ENCODE measurements around the gene PDZD2. TPM values are rescaled to one million over a fixed set of nuclear protein-coding genes. Genes with fewer than 3 reads are reported as not detected.

PDZD2 gene
- total RNA-seq, 1 donor from 2014 or later: 23.3 TPM

DNA sequence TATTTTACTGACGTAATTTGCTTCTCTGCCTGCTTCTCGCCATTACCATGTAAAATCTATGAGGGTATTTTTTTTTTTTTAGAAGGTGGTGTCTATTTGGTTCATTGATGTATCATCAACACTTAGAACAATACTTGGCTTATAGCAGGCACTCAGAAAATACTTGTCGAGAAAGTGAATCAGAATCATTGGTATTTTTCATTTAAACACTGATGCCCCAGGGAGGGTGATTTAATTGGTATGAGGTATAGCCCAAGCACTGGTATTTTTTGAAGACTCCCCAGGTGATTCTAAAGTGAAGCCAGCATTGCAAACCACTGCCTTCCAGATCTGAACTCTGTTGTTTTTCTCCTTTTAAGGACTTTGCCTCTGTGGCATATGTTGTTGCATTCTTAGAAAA is 16.6 kb downstream of the PDZD2 start:
- peaks cover 5% of the 10 kb centered on the region for H3K27me3 Mint-ChIP-seq (ENCODE audit: unreplicated experiment)
- no peak overlapping the region for H3K27ac Mint-ChIP-seq (ENCODE audit: unreplicated experiment)
- no peak overlapping the region for H3K4me3 Mint-ChIP-seq (ENCODE audit: unreplicated experiment)
- no peak for DNase-seq
- TF ChIP-seq, protein P1, sequence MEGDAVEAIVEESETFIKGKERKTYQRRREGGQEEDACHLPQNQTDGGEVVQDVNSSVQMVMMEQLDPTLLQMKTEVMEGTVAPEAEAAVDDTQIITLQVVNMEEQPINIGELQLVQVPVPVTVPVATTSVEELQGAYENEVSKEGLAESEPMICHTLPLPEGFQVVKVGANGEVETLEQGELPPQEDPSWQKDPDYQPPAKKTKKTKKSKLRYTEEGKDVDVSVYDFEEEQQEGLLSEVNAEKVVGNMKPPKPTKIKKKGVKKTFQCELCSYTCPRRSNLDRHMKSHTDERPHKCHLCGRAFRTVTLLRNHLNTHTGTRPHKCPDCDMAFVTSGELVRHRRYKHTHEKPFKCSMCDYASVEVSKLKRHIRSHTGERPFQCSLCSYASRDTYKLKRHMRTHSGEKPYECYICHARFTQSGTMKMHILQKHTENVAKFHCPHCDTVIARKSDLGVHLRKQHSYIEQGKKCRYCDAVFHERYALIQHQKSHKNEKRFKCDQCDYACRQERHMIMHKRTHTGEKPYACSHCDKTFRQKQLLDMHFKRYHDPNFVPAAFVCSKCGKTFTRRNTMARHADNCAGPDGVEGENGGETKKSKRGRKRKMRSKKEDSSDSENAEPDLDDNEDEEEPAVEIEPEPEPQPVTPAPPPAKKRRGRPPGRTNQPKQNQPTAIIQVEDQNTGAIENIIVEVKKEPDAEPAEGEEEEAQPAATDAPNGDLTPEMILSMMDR (IDR thresholded peaks at IDR 0.05; ENCODE audit: partially characterized antibody, unreplicated experiment): no peak
- peaks cover 14% of the 10 kb centered on the region for H3K4me1 Mint-ChIP-seq (ENCODE audit: low read depth, unreplicated experiment)
- peaks cover 5% of the 10 kb centered on the region for H3K9me3 Mint-ChIP-seq (ENCODE audit: unreplicated experiment)
- peaks cover 28% of the 10 kb centered on the region for H3K36me3 Mint-ChIP-seq (ENCODE audit: unreplicated experiment)

DNA sequence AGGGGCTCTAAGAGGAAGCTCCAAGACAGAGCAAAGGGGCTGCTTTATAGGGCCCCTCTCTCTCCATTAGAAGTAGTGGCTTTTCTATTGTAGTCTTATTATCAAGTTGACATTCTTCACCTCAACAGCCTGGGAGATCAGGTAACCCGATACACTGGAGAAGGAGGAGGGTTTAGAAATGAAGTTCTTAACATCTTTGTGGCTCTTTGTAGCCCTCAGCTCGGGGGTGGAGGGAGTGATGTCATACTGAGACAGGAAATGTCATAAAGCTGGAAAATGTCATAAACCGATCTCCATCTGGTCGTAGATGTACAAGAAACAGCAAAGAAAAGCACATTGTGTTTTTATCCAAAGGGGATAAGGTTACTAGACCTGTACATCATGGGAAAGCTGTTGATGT is 17.9 kb downstream of the PDZD2 start:
- no peak overlapping the region for H3K27ac Mint-ChIP-seq (ENCODE audit: unreplicated experiment)
- peaks cover 28% of the 10 kb centered on the region for H3K36me3 Mint-ChIP-seq (ENCODE audit: unreplicated experiment)
- H3K4me1 Mint-ChIP-seq (ENCODE audit: low read depth, unreplicated experiment): peaks cover 14% of the 10 kb centered on the region
- TF ChIP-seq, protein P1 (IDR thresholded peaks at IDR 0.05; ENCODE audit: partially characterized antibody, unreplicated experiment): no peak
- H3K27me3 Mint-ChIP-seq (ENCODE audit: unreplicated experiment): peaks cover 5% of the 10 kb centered on the region
- peaks cover 5% of the 10 kb centered on the region for H3K9me3 Mint-ChIP-seq (ENCODE audit: unreplicated experiment)
- H3K4me3 Mint-ChIP-seq (ENCODE audit: unreplicated experiment): no peak overlapping the region
- no peak for DNase-seq

DNA sequence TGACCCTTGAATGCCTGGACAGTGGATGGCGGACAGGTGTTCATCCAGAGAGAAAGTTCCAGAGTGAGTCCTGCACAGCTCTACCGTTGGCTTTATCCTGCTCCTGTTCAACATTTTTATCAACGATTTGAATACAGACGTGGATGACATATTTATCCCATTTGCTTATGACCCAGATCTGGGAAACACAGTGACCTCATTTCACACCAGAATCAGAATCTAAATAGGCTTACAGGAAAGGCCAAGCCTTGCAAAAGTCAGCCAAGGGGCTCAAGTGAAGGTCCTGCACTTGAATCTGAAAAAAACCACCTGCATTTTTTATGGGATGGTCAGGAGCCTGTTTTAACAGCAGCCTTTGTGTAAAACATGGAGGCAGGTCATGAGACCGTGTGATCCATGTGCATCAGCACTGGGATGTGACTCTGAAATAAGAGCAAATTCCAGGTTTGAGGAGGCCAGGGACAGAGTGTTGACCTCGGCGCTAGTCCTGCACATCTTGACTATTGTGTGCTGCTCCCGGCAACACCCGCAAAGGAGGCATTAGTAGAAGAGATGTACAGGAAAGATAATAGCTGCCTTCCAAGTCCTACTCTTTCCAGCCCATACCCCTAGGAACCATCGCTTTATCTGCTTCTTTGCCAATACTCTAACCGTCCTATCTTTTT is 18.5 kb downstream of the PDZD2 start:
- H3K4me1 Mint-ChIP-seq (ENCODE audit: low read depth, unreplicated experiment): peaks cover 14% of the 10 kb centered on the region
- H3K27ac Mint-ChIP-seq (ENCODE audit: unreplicated experiment): no peak overlapping the region
- DNase-seq: no peak
- TF ChIP-seq, protein P1 (IDR thresholded peaks at IDR 0.05; ENCODE audit: partially characterized antibody, unreplicated experiment): no peak
- no peak overlapping the region for H3K4me3 Mint-ChIP-seq (ENCODE audit: unreplicated experiment)
- peaks cover 24% of the 10 kb centered on the region for H3K36me3 Mint-ChIP-seq (ENCODE audit: unreplicated experiment)
- peaks cover 5% of the 10 kb centered on the region for H3K27me3 Mint-ChIP-seq (ENCODE audit: unreplicated experiment)
- peaks cover 5% of the 10 kb centered on the region for H3K9me3 Mint-ChIP-seq (ENCODE audit: unreplicated experiment)

DNA sequence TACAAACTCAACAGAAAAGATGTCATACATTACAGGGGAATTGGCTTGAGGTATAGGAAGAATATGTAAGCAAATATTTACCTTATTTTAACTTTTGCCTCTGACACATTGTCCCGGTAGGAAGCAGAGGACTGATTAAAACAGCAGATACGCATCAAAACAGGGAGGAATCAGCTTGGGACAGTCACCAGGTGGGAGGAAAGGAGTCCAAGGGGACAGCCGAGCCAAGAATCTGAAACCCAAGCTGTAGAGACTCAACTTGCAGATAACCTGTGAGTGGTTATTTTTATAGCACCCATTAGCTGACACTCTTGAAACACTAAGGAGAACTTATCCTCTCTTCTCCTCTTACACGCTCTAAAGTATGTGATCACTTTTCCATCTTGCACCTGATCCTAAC is 22.3 kb downstream of the PDZD2 start:
- Mint-ChIP-seq H3K9me3 (ENCODE audit: unreplicated experiment) (peaks cover 2% of the 10 kb centered on the region), H3K4me3 (ENCODE audit: unreplicated experiment) (no peak overlapping the region), H3K27me3 (ENCODE audit: unreplicated experiment) (peaks cover 2% of the 10 kb centered on the region), H3K27ac (ENCODE audit: unreplicated experiment) (no peak overlapping the region), H3K36me3 (ENCODE audit: unreplicated experiment) (peaks cover 15% of the 10 kb centered on the region), H3K4me1 (ENCODE audit: low read depth, unreplicated experiment) (peaks cover 5% of the 10 kb centered on the region)
- DNase-seq: no peak
- TF ChIP-seq, protein P1 (IDR thresholded peaks at IDR 0.05; ENCODE audit: partially characterized antibody, unreplicated experiment): no peak

DNA sequence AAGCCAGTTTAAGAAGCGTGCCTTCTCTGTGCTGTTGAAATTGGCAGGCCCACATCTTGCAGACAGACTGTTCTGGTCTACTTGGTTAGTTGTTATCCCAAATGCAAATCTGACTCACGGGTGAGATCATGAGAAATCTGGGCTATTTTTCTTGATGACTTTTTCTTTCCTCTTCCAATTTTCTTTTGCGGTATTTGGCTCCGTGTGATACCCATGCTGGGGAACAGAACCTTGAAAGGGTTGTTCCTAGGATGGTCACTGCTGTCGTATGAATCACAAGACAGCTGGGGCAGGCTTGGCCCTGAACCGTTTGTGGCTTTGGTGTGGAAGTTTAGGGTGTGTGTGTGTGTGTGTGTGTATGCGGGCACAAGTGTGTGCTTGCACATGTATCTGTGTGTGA is 24.6 kb downstream of the PDZD2 start:
- H3K9me3 Mint-ChIP-seq (ENCODE audit: unreplicated experiment): peaks cover 2% of the 10 kb centered on the region
- peaks cover 2% of the 10 kb centered on the region for H3K27me3 Mint-ChIP-seq (ENCODE audit: unreplicated experiment)
- no peak overlapping the region for H3K27ac Mint-ChIP-seq (ENCODE audit: unreplicated experiment)
- TF ChIP-seq, protein P1 (IDR thresholded peaks at IDR 0.05; ENCODE audit: partially characterized antibody, unreplicated experiment): no peak
- H3K36me3 Mint-ChIP-seq (ENCODE audit: unreplicated experiment): peaks cover 13% of the 10 kb centered on the region
- no peak overlapping the region for H3K4me3 Mint-ChIP-seq (ENCODE audit: unreplicated experiment)
- no peak for DNase-seq
- no peaks in the 10 kb centered on the region for H3K4me1 Mint-ChIP-seq (ENCODE audit: low read depth, unreplicated experiment)

Measured in glutamatergic neuron (in vitro differentiated cells).